ENCODE data around the gene HOXA5. TPM values are rescaled to one million over a fixed set of nuclear protein-coding genes. Genes with fewer than 3 reads are reported as not detected.

The HOXA5 gene
- total and polyA plus RNA-seq, 2 donors (not counting 1 experiment from before 2014, with no cell fraction given) = 18.3 to 35.6 TPM

DNA sequence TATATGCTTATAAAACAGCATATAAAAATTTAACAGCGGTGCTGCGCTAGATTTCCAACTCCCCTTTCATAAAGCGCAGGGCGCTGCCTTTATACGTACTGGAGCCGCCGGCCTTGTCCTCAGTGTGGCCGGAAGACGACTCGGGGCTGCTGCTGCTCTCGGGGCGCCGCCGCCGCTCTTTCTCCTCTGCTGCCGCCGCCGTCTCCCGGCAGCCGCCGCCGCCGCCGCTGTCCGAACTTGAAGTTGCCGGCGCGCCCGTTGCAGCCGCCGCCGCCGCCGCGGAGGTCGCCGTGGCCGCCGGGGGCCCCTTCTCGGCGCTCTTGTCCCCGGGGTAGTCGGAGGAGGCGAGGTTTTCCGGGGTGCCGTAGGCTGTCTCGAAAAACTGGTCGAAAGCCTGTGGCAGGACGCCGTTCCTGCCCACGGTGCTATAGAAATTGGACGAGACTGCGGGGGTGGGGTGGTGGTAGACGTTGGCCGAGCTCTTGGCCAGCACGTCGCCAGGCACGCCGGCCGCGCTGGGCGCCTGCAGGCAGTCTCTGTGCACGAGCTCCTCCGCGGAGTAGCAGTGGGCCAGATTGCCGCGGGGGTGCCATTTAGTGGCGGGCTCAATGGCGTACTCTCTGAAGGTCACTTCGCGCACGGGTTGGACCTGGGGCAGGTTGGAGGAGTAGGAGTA is 41.0 kb upstream of the HOXA5 start:
- TF ChIP-seq EZH2 (IDR thresholded peaks at IDR 0.05; ENCODE audit: low read length, missing control alignments) (peak; percentile 94), CTCF (conservative IDR thresholded peaks at IDR 0.05 in 1 of 2, IDR thresholded peaks at IDR 0.05 in 1 of 2; ENCODE audit: low read depth in 1 of 2, low read length in 2 of 2) (no peak)
- H3K79me2 ChIP-seq (ENCODE audit: control insufficient read depth, insufficient read depth, low read length) = no peaks in the 10 kb centered on the region
- peaks cover 71% of the 10 kb centered on the region for H3K27me3 ChIP-seq (ENCODE audit: control insufficient read depth, insufficient read depth, low read length)
- no peaks in the 10 kb centered on the region for H3K36me3 ChIP-seq (ENCODE audit: control insufficient read depth, insufficient read depth, low read length)
- no peaks in the 10 kb centered on the region for H4K20me1 ChIP-seq (ENCODE audit: control insufficient read depth, extremely low read depth, insufficient read depth, low read length)
- peak overlapping the region; percentile 52 for H3K4me2 ChIP-seq (ENCODE audit: extremely low read depth, insufficient read depth, low read length)
- no peaks in the 10 kb centered on the region for H3K9me3 ChIP-seq (ENCODE audit: control insufficient read depth, insufficient read depth, low read depth, low read length)
- peak in 1 of 2 donors; percentile 15 for DNase-seq (ENCODE audit: low read depth in 2 of 2)
- no peak overlapping the region for H3K27ac ChIP-seq (ENCODE audit: insufficient read depth, low read length)
- peak overlapping the region; percentile 17 to 41 (median 18) for H3K4me3 ChIP-seq (replicated peaks in 1 of 4; ENCODE audit: control extremely low read depth in 1 of 4, insufficient read depth in 1 of 4, low read depth in 3 of 4, low read length in 4 of 4)
- no peak overlapping the region for H3K9ac ChIP-seq (ENCODE audit: insufficient read depth, low read length)
- H3K4me1 ChIP-seq (ENCODE audit: control insufficient read depth, extremely low read depth, insufficient read depth, low read length) = no peaks in the 10 kb centered on the region
- H2AFZ ChIP-seq (ENCODE audit: low read length) = no peak overlapping the region

- Histone ChIP-seq H4K20me1 (ENCODE audit: control insufficient read depth, extremely low read depth, insufficient read depth, low read length) (no peaks in the 10 kb centered on the region), H3K79me2 (ENCODE audit: control insufficient read depth, insufficient read depth, low read length) (no peaks in the 10 kb centered on the region), H3K27me3 (ENCODE audit: control insufficient read depth, insufficient read depth, low read length) (peaks cover 70% of the 10 kb centered on the region), H3K4me3 (replicated peaks in 1 of 4; ENCODE audit: control extremely low read depth in 1 of 4, insufficient read depth in 1 of 4, low read depth in 3 of 4, low read length in 4 of 4) (peak overlapping the region; percentile 17 to 41 (median 18)), H2AFZ (ENCODE audit: low read length) (no peak overlapping the region), H3K9me3 (ENCODE audit: control insufficient read depth, insufficient read depth, low read depth, low read length) (no peaks in the 10 kb centered on the region), H3K9ac (ENCODE audit: insufficient read depth, low read length) (no peak overlapping the region), H3K4me2 (ENCODE audit: extremely low read depth, insufficient read depth, low read length) (peak overlapping the region; percentile 52), H3K27ac (ENCODE audit: insufficient read depth, low read length) (no peak overlapping the region), H3K4me1 (ENCODE audit: control insufficient read depth, extremely low read depth, insufficient read depth, low read length) (no peaks in the 10 kb centered on the region), H3K36me3 (ENCODE audit: control insufficient read depth, insufficient read depth, low read length) (no peaks in the 10 kb centered on the region)
- TF ChIP-seq EZH2 (IDR thresholded peaks at IDR 0.05; ENCODE audit: low read length, missing control alignments) = peak; percentile 70
- TF ChIP-seq CTCF (conservative IDR thresholded peaks at IDR 0.05 in 1 of 2, IDR thresholded peaks at IDR 0.05 in 1 of 2; ENCODE audit: low read depth in 1 of 2, low read length in 2 of 2) = no peak
- no peak for DNase-seq (ENCODE audit: low read depth in 2 of 2)
These were observed 40.3 kb upstream of the HOXA5 start for GRCh38 chr7:27183682-27184336.

DNA sequence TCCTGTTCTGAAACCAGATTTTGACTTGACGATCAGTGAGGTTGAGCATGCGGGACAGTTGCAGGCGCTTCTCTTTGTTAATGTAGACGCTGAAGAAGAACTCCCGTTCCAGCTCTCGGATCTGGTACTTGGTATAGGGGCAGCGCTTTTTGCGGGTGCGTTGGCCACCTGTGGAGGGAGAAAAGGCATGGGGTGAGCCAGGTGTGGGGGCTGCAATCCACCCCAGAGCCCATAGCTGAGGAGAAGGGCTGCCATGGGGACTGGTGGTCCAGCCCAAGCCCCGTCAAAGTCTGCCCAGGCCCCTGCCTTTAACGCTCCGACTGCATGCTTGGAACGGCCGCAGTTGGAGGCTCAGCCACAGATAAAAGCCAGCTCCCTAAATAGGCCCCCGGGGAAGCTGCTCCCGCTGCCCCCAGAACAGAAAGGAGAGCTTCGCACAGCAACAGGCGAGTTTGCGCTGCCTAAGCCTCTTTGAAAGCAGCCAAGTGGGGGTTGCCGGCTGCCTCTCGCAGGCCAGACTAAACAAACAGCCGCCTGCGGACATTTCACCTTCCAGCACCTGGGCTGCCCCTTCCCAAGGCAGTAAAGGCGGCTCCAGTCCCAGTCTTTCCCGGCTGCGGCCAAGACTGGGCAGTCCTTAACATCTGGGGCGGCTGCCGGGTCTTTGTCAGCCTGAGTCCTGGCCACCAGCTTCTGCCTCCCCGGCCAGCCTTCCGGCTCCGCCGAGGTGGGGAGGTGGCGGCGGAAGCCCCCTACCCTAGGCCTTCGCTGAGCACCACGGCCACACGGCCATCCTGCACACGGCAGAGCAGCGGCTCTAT is 39.6 kb upstream of the HOXA5 start:
- no peak overlapping the region for H2AFZ ChIP-seq (ENCODE audit: low read length)
- peaks cover 67% of the 10 kb centered on the region for H3K27me3 ChIP-seq (ENCODE audit: control insufficient read depth, insufficient read depth, low read length)
- H4K20me1 ChIP-seq (ENCODE audit: control insufficient read depth, extremely low read depth, insufficient read depth, low read length) = no peaks in the 10 kb centered on the region
- TF ChIP-seq EZH2 (IDR thresholded peaks at IDR 0.05; ENCODE audit: low read length, missing control alignments) (peak; percentile 68), CTCF (conservative IDR thresholded peaks at IDR 0.05 in 1 of 2, IDR thresholded peaks at IDR 0.05 in 1 of 2; ENCODE audit: low read depth in 1 of 2, low read length in 2 of 2) (no peak)
- H3K36me3 ChIP-seq (ENCODE audit: control insufficient read depth, insufficient read depth, low read length) = no peaks in the 10 kb centered on the region
- H3K4me1 ChIP-seq (ENCODE audit: control insufficient read depth, extremely low read depth, insufficient read depth, low read length) = no peaks in the 10 kb centered on the region
- no peak overlapping the region for H3K27ac ChIP-seq (ENCODE audit: insufficient read depth, low read length)
- H3K4me2 ChIP-seq (ENCODE audit: extremely low read depth, insufficient read depth, low read length) = no peak overlapping the region
- no peak for DNase-seq (ENCODE audit: low read depth in 2 of 2)
- no peak overlapping the region for H3K4me3 ChIP-seq (replicated peaks in 1 of 4; ENCODE audit: control extremely low read depth in 1 of 4, insufficient read depth in 1 of 4, low read depth in 3 of 4, low read length in 4 of 4)
- H3K79me2 ChIP-seq (ENCODE audit: control insufficient read depth, insufficient read depth, low read length) = no peaks in the 10 kb centered on the region
- no peaks in the 10 kb centered on the region for H3K9me3 ChIP-seq (ENCODE audit: control insufficient read depth, insufficient read depth, low read depth, low read length)
- H3K9ac ChIP-seq (ENCODE audit: insufficient read depth, low read length) = no peak overlapping the region

Data from fibroblast of lung (primary cell).